ENCODE data around the gene KREMEN1. TPM values are rescaled to one million over a fixed set of nuclear protein-coding genes. Genes with fewer than 3 reads are reported as not detected.

KREMEN1 gene
- total and polyA plus RNA-seq, 7 donors = 7.7 to 68.2 (median 17.5) TPM

DNA sequence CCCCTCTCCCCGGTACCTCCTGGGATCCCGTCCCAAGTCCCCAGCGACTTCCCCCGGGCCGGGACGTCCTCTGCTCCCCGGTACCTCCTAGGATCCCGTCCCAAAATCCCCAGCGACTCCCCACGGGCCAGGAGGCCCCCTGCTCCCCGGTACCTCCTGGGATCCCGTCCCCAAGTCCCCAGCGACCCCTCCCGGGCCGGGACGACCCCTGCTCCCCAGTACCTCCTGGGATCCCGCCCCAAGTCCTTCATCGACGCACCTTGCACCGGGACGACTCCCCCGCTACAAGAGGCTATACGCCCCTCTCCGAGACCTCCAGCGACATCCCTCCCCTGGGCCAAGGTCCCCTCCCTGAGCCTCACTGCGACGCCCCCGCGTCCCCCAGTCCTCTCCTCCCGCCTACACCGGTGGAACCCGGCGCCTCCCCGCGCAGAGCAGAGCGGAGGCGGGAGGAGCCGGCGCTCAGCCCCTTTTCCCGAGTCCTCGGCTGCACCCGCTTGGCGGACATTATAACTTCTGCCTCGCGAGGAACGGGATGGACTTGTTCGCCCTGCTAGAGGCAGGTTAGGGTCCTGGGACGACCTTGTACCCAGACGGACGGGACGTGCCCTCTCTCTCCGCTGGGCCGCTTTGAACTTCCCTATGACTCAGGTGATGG lies 912 bp downstream of the KREMEN1 start:
- DNase-seq (peak; percentile 43 to 74), ATAC-seq (peak; percentile 36 to 67 (median 41))
- H3K36me3 ChIP-seq (ENCODE audit: insufficient read depth in 1 of 2, low read depth in 1 of 2) = no peaks in the 10 kb centered on the region
- no peaks in the 10 kb centered on the region for H3K9me3 ChIP-seq
- TF ChIP-seq, protein P1, sequence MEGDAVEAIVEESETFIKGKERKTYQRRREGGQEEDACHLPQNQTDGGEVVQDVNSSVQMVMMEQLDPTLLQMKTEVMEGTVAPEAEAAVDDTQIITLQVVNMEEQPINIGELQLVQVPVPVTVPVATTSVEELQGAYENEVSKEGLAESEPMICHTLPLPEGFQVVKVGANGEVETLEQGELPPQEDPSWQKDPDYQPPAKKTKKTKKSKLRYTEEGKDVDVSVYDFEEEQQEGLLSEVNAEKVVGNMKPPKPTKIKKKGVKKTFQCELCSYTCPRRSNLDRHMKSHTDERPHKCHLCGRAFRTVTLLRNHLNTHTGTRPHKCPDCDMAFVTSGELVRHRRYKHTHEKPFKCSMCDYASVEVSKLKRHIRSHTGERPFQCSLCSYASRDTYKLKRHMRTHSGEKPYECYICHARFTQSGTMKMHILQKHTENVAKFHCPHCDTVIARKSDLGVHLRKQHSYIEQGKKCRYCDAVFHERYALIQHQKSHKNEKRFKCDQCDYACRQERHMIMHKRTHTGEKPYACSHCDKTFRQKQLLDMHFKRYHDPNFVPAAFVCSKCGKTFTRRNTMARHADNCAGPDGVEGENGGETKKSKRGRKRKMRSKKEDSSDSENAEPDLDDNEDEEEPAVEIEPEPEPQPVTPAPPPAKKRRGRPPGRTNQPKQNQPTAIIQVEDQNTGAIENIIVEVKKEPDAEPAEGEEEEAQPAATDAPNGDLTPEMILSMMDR (IDR thresholded peaks at IDR 0.05) = no peak
- peaks cover 51% of the 10 kb centered on the region for H3K4me1 ChIP-seq
- H3K27me3 ChIP-seq (ENCODE audit: insufficient read depth in 3 of 3, low read length in 2 of 3) = no peaks in the 10 kb centered on the region
- intact Hi-C loops (cut with DNase I) = loop anchor here in 1 of 2 donors (5.0 kb wide), 1 partner anchor 69 kb away; no protein-coding TSS in a partner anchor
- peak overlapping the region; percentile 38 for H3K27ac ChIP-seq
- peak overlapping the region; percentile 81 for H3K4me3 ChIP-seq
- WGBS, 3 donors = 2 to 4% (median 3%) methylated on average over 41 to 53 of the region's 53 CpGs

DNA sequence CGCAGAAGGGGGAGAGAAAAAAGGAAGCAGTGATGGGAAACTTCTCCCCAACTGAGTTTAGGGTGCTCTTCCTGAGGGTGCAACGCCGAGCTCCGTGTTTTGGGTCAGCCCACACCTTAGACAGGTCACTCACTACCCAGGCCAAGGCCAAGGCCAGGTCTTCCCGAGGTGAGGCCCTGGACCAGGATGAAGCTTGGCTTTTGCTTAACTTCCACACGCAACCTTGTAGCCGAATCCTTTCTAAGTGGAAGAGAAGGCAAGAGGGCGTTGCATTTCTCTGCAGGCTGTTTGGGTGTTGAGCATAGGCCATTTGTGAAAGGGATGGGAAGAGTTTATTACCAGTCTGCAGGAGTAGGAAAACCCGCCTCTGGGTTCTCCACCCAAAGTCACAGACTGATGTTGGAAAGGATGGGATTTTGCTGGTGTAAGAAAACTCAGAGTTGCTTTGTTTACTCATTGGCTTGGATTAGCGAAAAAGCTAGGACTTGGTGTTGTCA lies 1.5 kb downstream of the KREMEN1 start:
- TF ChIP-seq, protein P1 (IDR thresholded peaks at IDR 0.05) = no peak

DNA sequence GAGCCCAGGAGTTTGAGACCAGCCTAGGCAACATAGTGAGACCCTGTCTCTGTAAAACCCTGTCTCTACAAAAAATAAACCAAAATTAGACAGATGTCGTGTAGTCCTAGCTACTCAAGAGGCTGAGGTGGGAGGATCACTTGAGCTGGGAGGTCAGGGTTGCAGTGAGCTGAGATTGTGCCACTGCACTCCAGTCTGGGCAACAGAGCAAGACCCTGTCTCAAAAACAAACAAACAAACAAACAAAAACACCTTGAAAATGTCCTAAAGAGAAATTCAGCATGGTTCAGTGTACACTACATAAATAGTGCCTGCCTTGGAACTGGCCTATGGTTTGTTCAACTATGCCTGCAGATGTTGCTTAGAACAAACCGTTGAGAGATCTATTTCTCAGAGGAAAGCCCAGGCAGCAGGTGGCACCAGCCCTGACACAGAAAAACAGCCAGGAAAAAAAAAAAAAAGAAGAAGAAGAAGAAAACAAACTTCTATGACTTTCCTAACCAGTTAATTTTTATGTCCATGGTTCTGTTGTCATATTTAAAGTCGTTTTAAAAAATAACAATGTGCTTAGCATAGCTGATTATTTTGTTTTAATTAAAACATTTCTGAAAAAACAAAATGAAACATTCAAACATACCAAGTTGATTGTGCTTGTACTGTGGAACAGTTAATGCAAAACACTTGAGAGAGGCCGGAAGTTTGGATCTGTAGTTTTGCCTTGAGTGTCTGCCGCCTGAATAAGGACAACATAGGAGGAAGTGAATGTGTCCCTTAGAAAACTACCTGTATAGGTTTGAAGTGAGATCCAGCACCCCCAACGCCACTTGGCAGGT lies 5.4 kb downstream of the KREMEN1 start:
- intact Hi-C loops (cut with DNase I) = loop anchor here in 1 of 2 donors (5.0 kb wide), 1 partner anchor 74 kb away; no protein-coding TSS in a partner anchor
- TF ChIP-seq, protein P1 (IDR thresholded peaks at IDR 0.05) = no peak
- peaks cover 33% of the 10 kb centered on the region for H3K4me1 ChIP-seq
- 27 to 44% (median 34%) methylated on average over 6 of the region's 6 CpGs for WGBS, 3 donors
- DNase-seq = no peak
- no peaks in the 10 kb centered on the region for H3K27me3 ChIP-seq (ENCODE audit: insufficient read depth in 3 of 3, low read length in 2 of 3)
- H3K36me3 ChIP-seq (ENCODE audit: insufficient read depth in 1 of 2, low read depth in 1 of 2) = no peaks in the 10 kb centered on the region
- peak overlapping the region; percentile 48 for H3K27ac ChIP-seq
- H3K9me3 ChIP-seq = no peaks in the 10 kb centered on the region
- peak; percentile 37 to 70 (median 55) for ATAC-seq
- H3K4me3 ChIP-seq = peak overlapping the region; percentile 8

More for the DNA sequence above, 1.5 kb downstream of the KREMEN1 start:
- WGBS, 3 donors = 40 to 51% (median 49%) methylated on average over 9 to 10 of the region's 10 CpGs
- no peaks in the 10 kb centered on the region for H3K36me3 ChIP-seq (ENCODE audit: insufficient read depth in 1 of 2, low read depth in 1 of 2)
- ATAC-seq (no peak), DNase-seq (no peak)
- no peaks in the 10 kb centered on the region for H3K9me3 ChIP-seq
- peaks cover 49% of the 10 kb centered on the region for H3K4me1 ChIP-seq
- peak overlapping the region; percentile 81 for H3K4me3 ChIP-seq
- peak overlapping the region; percentile 38 for H3K27ac ChIP-seq
- H3K27me3 ChIP-seq (ENCODE audit: insufficient read depth in 3 of 3, low read length in 2 of 3) = no peaks in the 10 kb centered on the region
- intact Hi-C loops (cut with DNase I) = loop anchor here in 1 of 2 donors (5.0 kb wide), 1 partner anchor 68 kb away; no protein-coding TSS in a partner anchor

DNA sequence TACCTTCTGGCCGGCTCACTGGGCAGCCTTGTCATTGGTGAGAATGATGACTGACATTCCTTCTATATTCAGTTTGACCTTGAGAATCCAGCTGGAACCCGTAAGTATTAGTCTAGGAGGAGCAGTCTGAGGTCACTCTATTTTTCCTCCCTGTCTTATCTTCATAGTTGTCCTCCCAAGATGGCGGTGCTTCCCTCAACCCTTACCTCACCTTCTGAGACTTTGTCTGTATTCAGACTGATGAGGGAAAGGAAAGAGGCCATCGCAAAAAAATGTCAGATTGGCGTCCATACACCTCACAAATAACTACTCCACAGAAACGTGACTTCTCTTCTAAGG lies 6.0 kb downstream of the KREMEN1 start:
- H3K4me3 ChIP-seq = peak overlapping the region; percentile 8
- WGBS, 3 donors = 35 to 55% (median 50%) methylated on average over 6 of the region's 6 CpGs
- DNase-seq (no peak), ATAC-seq (peak in 2 of 4 donors; percentile 14 to 17)
- H3K27me3 ChIP-seq (ENCODE audit: insufficient read depth in 3 of 3, low read length in 2 of 3) = no peaks in the 10 kb centered on the region
- H3K27ac ChIP-seq = peak overlapping the region; percentile 48
- intact Hi-C loops (cut with DNase I) = loop anchor here in 1 of 2 donors (5.0 kb wide), 1 partner anchor 73 kb away; no protein-coding TSS in a partner anchor
- no peaks in the 10 kb centered on the region for H3K36me3 ChIP-seq (ENCODE audit: insufficient read depth in 1 of 2, low read depth in 1 of 2)
- no peaks in the 10 kb centered on the region for H3K9me3 ChIP-seq
- peaks cover 32% of the 10 kb centered on the region for H3K4me1 ChIP-seq
- TF ChIP-seq, protein P1 (IDR thresholded peaks at IDR 0.05) = no peak
